Measurements from ENCODE around the gene RELN.

Gene RELN

GRCh38 chr7:103805346-103805745 lies 184.1 kb downstream of the RELN start:
- Histone ChIP-seq H3K9ac (ENCODE audit: low read length) (no peak overlapping the region), H3K27me3 (ENCODE audit: insufficient read depth, low read length) (no peaks in the 10 kb centered on the region), H3K27ac (ENCODE audit: low read depth, low read length, poor library complexity, severe bottlenecking) (no peak overlapping the region), H3F3A (ENCODE audit: insufficient read depth, low read length) (no peaks in the 10 kb centered on the region), H3K9me3 (ENCODE audit: low read length) (no peaks in the 10 kb centered on the region), H3K4me3 (ENCODE audit: low read depth, low read length, poor library complexity, severe bottlenecking) (no peak overlapping the region), H2AFZ (ENCODE audit: low read length) (no peak overlapping the region), H3K9me2 (ENCODE audit: low read depth, low read length) (no peaks in the 10 kb centered on the region), H3K79me2 (ENCODE audit: insufficient read depth, low read length) (no peaks in the 10 kb centered on the region), H3K4me1 (ENCODE audit: insufficient read depth, low read length, severe bottlenecking) (no peaks in the 10 kb centered on the region), H3K36me3 (ENCODE audit: insufficient read depth, low read length) (no peaks in the 10 kb centered on the region), H3K4me2 (ENCODE audit: low read length) (no peak overlapping the region), H4K20me1 (ENCODE audit: insufficient read depth, low read length) (no peaks in the 10 kb centered on the region)
- TF ChIP-seq CTCF (IDR thresholded peaks at IDR 0.05; ENCODE audit: low read length) (no peak), EZH2 (IDR thresholded peaks at IDR 0.05; ENCODE audit: borderline replicate concordance, low read length) (no peak)

- H4K20me1 ChIP-seq (ENCODE audit: insufficient read depth, low read length) = no peaks in the 10 kb centered on the region
- H3K79me2 ChIP-seq (ENCODE audit: insufficient read depth, low read length) = no peaks in the 10 kb centered on the region
- no peaks in the 10 kb centered on the region for H3F3A ChIP-seq (ENCODE audit: insufficient read depth, low read length)
- H3K9ac ChIP-seq (ENCODE audit: low read length) = no peak overlapping the region
- no peak overlapping the region for H3K4me3 ChIP-seq (ENCODE audit: low read depth, low read length, poor library complexity, severe bottlenecking)
- H3K9me2 ChIP-seq (ENCODE audit: low read depth, low read length) = no peaks in the 10 kb centered on the region
- H3K27me3 ChIP-seq (ENCODE audit: insufficient read depth, low read length) = no peaks in the 10 kb centered on the region
- no peak overlapping the region for H2AFZ ChIP-seq (ENCODE audit: low read length)
- no peaks in the 10 kb centered on the region for H3K9me3 ChIP-seq (ENCODE audit: low read length)
- H3K4me1 ChIP-seq (ENCODE audit: insufficient read depth, low read length, severe bottlenecking) = no peaks in the 10 kb centered on the region
- no peak overlapping the region for H3K4me2 ChIP-seq (ENCODE audit: low read length)
- no peaks in the 10 kb centered on the region for H3K36me3 ChIP-seq (ENCODE audit: insufficient read depth, low read length)
- no peak overlapping the region for H3K27ac ChIP-seq (ENCODE audit: low read depth, low read length, poor library complexity, severe bottlenecking)
- no peak for TF ChIP-seq CTCF (IDR thresholded peaks at IDR 0.05; ENCODE audit: low read length)
- TF ChIP-seq EZH2 (IDR thresholded peaks at IDR 0.05; ENCODE audit: borderline replicate concordance, low read length) = no peak
Measured at GRCh38 chr7:103803631-103804030, 185.8 kb downstream of the RELN start.

- Histone ChIP-seq H3K27me3 (ENCODE audit: insufficient read depth, low read length) (no peaks in the 10 kb centered on the region), H3K27ac (ENCODE audit: low read depth, low read length, poor library complexity, severe bottlenecking) (no peak overlapping the region), H3K4me2 (ENCODE audit: low read length) (no peak overlapping the region), H3K79me2 (ENCODE audit: insufficient read depth, low read length) (no peaks in the 10 kb centered on the region), H4K20me1 (ENCODE audit: insufficient read depth, low read length) (no peaks in the 10 kb centered on the region), H3K4me1 (ENCODE audit: insufficient read depth, low read length, severe bottlenecking) (no peaks in the 10 kb centered on the region), H3K4me3 (ENCODE audit: low read depth, low read length, poor library complexity, severe bottlenecking) (no peak overlapping the region), H3K9ac (ENCODE audit: low read length) (no peak overlapping the region), H3K36me3 (ENCODE audit: insufficient read depth, low read length) (no peaks in the 10 kb centered on the region), H3K9me3 (ENCODE audit: low read length) (no peaks in the 10 kb centered on the region), H3K9me2 (ENCODE audit: low read depth, low read length) (no peaks in the 10 kb centered on the region), H2AFZ (ENCODE audit: low read length) (no peak overlapping the region), H3F3A (ENCODE audit: insufficient read depth, low read length) (no peaks in the 10 kb centered on the region)
- TF ChIP-seq EZH2 (IDR thresholded peaks at IDR 0.05; ENCODE audit: borderline replicate concordance, low read length) = no peak
- TF ChIP-seq CTCF (IDR thresholded peaks at IDR 0.05; ENCODE audit: low read length) = no peak
Measured at GRCh38 chr7:103799298-103799697, 190.2 kb downstream of the RELN start.

Measured in OCI-LY1 (cell line).